HG03196 (cell line): ENCODE results near the gene KRT81.
"Not testable (repeated sequence)": the region's sequence is repeated elsewhere in the genome, so short reads cannot be mapped to it uniquely, and the experiment has no call there.

ENCODE experiments used
- ATAC-seq: cut with Tn5 transposase; IDR thresholded peaks from one replicate; pipeline ENCODE4 v1.9.1; 2021; ENCODE audit not compliant: unreplicated experiment

Gene KRT81

GRCh38 chr12:52256584-52256935 lies 34.8 kb downstream of the KRT81 start:
- no peak for ATAC-seq

- no peak for ATAC-seq
These were observed 35.3 kb downstream of the KRT81 start for GRCh38 chr12:52255926-52256583.

- no peak for ATAC-seq
These were observed 36.2 kb downstream of the KRT81 start for GRCh38 chr12:52254965-52255751.

GRCh38 chr12:52254180-52254964 lies 37.0 kb downstream of the KRT81 start:
- ATAC-seq = no peak

- ATAC-seq = no peak
These were observed 37.7 kb downstream of the KRT81 start for GRCh38 chr12:52253391-52254179.

DNA sequence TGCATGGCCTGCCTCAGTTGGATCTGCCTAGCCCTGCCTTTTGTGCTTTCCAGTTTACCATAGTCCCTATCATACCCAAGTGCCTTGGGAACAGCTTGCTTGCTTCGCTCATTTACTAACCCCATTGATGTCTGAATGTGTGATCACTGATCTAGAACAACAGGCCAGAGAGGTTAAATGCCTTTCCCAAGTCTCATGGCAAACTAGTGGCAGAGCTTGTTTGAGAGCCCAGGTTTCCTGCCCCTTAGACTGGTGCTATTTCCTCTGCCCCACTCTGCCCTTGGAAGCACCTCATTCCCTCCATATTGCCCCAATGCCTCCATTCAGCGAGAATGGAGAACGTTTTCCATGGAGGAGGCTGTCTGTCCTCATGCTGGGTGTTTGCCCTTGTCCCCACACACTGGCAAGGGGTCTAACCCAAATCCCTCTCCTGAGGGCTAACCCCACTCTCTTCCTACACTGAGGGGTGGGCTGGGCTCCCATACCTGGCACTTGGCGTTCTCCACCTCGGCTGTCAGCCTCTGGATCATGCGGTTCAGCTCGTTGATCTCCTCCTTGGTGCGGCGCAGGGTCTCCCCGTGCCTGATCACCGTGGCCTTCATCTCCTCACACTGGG lies 38.5 kb downstream of the KRT81 start:
- ATAC-seq = no peak

- ATAC-seq = not testable (repeated sequence)
These were observed 39.1 kb downstream of the KRT81 start for GRCh38 chr12:52252175-52252615.

DNA sequence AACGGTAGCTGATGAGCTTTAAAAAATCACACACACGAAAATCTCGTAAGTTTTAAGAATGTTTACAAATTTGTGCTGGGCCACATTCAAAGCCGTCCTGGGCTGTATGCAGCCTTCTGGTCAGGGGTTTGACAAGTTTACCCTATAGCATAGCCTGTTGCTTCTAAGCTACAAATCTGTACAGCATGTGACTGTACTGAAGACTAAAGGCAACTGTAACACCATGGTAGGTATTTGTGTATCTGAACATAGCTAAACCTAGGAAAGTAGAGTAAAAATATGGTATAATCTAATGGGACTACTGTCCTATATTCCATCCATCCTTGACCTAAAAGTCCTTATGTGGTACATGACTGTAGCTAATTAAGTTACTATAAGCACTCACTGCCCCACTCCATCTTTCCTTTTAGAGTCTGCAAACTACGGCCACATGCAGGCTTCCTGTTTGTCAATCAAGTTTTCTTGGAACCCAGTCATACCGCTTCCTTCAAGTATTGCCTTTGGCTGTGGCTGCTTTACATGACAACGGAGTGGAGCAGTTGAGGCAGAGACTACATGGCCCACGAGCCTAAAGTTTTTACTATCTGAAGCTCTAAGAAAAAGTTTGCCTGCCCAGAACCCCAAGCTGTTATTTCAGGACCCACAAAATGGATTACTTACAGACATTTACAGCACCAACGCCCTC lies 39.8 kb downstream of the KRT81 start:
- ATAC-seq = no peak

GRCh38 chr12:52250048-52250990 lies 41.0 kb downstream of the KRT81 start:
- ATAC-seq = no peak

DNA sequence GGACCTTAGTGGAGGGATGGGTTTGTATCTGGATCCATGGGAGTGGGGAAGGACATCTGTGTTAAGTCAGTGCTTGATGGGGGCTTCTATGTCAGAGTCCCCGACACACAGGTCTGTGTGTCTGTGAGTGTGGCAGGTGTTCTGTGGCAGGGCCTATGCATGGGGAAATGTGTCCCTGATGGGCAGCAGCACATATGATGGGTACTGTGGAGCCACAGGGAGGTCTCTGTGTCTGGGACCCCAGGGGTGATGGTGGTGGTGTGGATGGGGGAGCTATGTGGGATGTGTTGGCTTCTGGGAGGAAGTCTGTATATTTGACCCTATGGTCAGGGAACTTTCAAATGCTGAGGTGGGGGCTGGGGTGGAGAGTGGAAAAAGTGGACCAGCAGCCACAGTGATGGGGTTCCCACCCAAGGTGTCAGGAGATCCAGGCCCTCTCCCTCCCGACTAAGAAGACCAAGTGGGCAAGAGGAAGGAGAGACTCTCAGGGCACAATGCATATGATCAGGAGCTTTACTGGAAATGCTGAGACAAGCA lies 41.8 kb downstream of the KRT81 start:
- ATAC-seq = no peak

- no peak for ATAC-seq
These were observed 42.5 kb downstream of the KRT81 start for GRCh38 chr12:52248541-52249461.

GRCh38 chr12:52247622-52248540 lies 43.5 kb downstream of the KRT81 start:
- no peak for ATAC-seq

DNA sequence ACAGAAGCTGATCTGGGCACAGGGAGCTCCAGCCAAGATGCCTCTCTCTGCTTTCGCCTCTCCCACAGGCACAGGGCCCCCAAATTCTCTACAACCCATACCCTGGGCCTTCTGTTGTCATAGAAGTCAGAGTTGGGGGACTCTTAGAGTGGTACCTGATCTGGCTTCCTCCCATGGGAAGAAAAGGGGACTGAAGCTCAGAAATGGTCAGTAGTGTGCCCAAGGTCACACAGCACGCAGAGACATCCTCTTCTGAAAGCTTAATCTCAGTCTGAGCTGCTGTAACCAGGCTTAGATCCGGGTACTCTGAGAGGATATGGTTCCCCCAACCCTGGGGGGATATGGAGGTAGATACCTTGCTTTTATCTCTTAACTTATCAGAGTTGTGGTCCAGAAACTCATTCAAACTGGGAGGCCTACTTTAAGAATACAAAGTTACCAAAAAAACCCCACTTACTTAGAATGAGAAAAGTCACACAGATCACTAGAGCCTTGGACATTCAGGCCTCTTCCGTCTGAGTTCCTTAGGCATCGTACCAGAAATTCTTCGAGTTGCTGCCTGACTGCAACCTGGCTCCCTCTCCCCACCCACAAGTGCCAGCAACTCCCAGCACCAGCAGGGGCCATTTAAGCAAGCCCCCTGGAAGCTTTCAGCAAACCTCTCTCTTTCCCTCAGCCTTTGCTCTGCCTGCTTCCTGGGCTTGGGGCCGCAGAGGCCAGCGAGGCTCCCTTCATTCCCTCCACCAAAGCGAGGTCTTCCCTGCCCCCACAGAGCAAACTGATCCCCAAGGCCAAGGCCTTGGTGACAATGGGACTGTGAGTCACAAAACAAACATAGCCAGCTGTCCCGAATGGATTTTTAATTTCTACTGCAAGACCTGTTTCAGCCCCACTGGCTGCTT lies 44.4 kb downstream of the KRT81 start:
- ATAC-seq = no peak

DNA sequence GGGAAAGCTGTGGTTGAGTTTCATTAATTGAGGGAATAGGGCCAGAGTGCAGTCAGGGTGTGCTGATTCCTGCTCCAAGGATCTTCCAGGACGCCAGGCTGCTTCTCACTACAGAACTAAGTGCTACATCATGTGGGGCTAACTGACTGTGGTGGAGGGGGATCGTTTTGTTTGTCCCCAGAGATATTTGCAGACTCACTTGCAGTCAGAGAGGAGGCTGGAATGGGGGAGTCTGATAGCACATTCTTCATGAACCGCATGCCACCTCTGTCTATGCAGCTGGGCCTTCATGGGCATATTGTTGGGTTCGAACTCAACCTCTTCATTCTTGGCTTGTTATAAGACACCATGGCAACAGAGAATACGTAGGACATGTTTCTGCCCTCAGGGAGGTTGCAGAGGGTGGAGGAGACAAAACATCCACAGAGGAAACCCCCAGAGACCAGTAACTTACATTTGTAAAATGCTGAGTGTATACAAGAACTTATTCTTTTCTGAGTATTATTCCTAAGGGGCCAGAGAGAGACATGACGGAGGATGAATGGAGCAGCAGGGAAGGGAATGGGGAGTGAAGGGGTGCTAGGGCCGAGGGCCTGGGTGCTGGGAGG lies 45.3 kb downstream of the KRT81 start:
- ATAC-seq = no peak
